HCT116 (cell line): ENCODE results near the gene TMSB4X. TPM values are rescaled to one million over a fixed set of nuclear protein-coding genes. Genes with fewer than 3 reads are reported as not detected.

Experiments used
- ATAC-seq: fragments of 200-7000 bp; cut with Tn5 transposase; 2 replicates; pipeline ENCODE4 v1.9.1; 2020; ENCODE audit warnings: mild to moderate bottlenecking, moderate library complexity
- BruUV-seq: library from RNA; stranded (reverse); fragments of 400-500 nt; replicated peaks from 2 replicates; lab custom pipeline; 2021; lab: Mats Ljungman, UMichigan
- CTCF ChIA-PET: fragments of 300-600 bp; sonication (Branson Sonifier 250); formaldehyde crosslinking; loops from one replicate; lab custom pipeline; 2021; ENCODE audit warnings: antibody characterized with exemption; lab: Charles Lee
- POLR2A ChIA-PET: fragments of 300-600, 350-600 bp; sonication (Branson Sonifier 250); formaldehyde crosslinking; loops from one replicate; lab custom pipeline; 2021; ENCODE audit warnings: antibody characterized with exemption; lab: Charles Lee
- RAD21 ChIA-PET, 2 experiments: fragments of 300-600 bp; sonication (Branson Sonifier 250); formaldehyde crosslinking; loops; one replicate each; lab custom pipeline; 2023; ENCODE audit warnings: low total read pairs in 2 of 2; ENCODE audit not compliant: uncharacterized antibody in 2 of 2, unreplicated experiment in 2 of 2, low non-redundant PET in 1 of 2; lab: Charles Lee
- DNase-seq: peaks from one replicate; pipeline ENCODE4 v3.0.0-alpha.2; 2010; ENCODE audit warnings: low read depth, low spot score
- H2AFZ ChIP-seq: fragments of 200-600 bp; shearing (Covaris generic), sonication (generic); 2 replicates; pipeline ENCODE4 v1.6.1; 2017; ENCODE audit warnings: low read depth, mixed run types, mixed read lengths, antibody characterized with exemption, low read length; ENCODE audit not compliant: poor library complexity, severe bottlenecking
- H3K27ac ChIP-seq: 2 replicates; pipeline ENCODE4 v1.5.1; 2012; ENCODE audit warnings: low read depth, low read length
- H3K27me3 ChIP-seq: fragments of 200-600 bp; sonication (generic); 2 replicates; pipeline ENCODE4 v1.6.1; 2016; ENCODE audit warnings: mixed run types, low read length, mixed read lengths; ENCODE audit not compliant: insufficient read depth
- H3K36me3 ChIP-seq, 2 experiments: fragments of 200-500 bp in 1 of 2; fragments of 200-600 bp in 1 of 2; sonication (Bioruptor generic) in 1 of 2; sonication (generic) in 1 of 2; 2 replicates each; pipeline versions ENCODE4 v1.5.1 to v1.6.1; 2014 to 2016; ENCODE audit warnings: low read length in 2 of 2, inconsistent platforms in 1 of 2, mixed read lengths in 1 of 2, mixed run types in 1 of 2; ENCODE audit not compliant: insufficient read depth in 2 of 2, control insufficient read depth in 1 of 2
- H3K4me1 ChIP-seq, 2 experiments: fragments of 200-600 bp in 1 of 2; sonication (generic) in 1 of 2; 2 replicates each; pipeline versions ENCODE4 v1.5.1 to v1.6.1; 2012 to 2017; ENCODE audit warnings: low read length in 2 of 2, inconsistent platforms in 1 of 2, mild to moderate bottlenecking in 1 of 2, mixed read lengths in 1 of 2, mixed run types in 1 of 2, moderate library complexity in 1 of 2; ENCODE audit not compliant: insufficient read depth in 2 of 2, control insufficient read depth in 1 of 2
- H3K4me2 ChIP-seq: fragments of 200-600 bp; sonication (generic); 2 replicates; pipeline ENCODE4 v1.6.1; 2017; ENCODE audit warnings: mixed run types, low read length, mixed read lengths
- H3K4me3 ChIP-seq, 2 experiments: fragments of 200-600 bp in 1 of 2; sonication (generic) in 1 of 2; replicated peaks in 1 of 2; 2 replicates each; pipeline ENCODE4 v1.5.1; 2011 to 2016; ENCODE audit warnings: low read length in 2 of 2, control low read depth in 1 of 2, low read depth in 1 of 2, mild to moderate bottlenecking in 1 of 2, mixed read lengths in 1 of 2, mixed run types in 1 of 2
- H3K79me2 ChIP-seq: fragments of 200-600 bp; sonication (generic); 2 replicates; pipeline ENCODE4 v1.6.1; 2017; ENCODE audit warnings: mild to moderate bottlenecking, mixed run types, low read length, moderate library complexity, mixed read lengths; ENCODE audit not compliant: insufficient read depth
- H3K9ac ChIP-seq: fragments of 200-600 bp; sonication (generic); 2 replicates; pipeline ENCODE4 v1.6.1; 2016; ENCODE audit warnings: low read length, mixed read lengths
- H3K9me2 ChIP-seq: fragments of 200-600 bp; sonication (generic), shearing (Covaris generic); 2 replicates; pipeline ENCODE4 v1.6.1; 2017; ENCODE audit warnings: mixed run types, mild to moderate bottlenecking, moderate library complexity; ENCODE audit not compliant: insufficient read depth
- H3K9me3 ChIP-seq, 2 experiments: fragments of 200-500 bp in 1 of 2; fragments of 200-600 bp in 1 of 2; sonication (Bioruptor generic) in 1 of 2; sonication (generic) in 1 of 2; 2 replicates each; pipeline ENCODE4 v1.6.1; 2014 to 2017; ENCODE audit warnings: low read length in 2 of 2, mixed read lengths in 2 of 2, inconsistent platforms in 1 of 2, low read depth in 1 of 2, mild to moderate bottlenecking in 1 of 2, mixed run types in 1 of 2, moderate library complexity in 1 of 2; ENCODE audit not compliant: control insufficient read depth in 1 of 2, insufficient read depth in 1 of 2
- H4K20me1 ChIP-seq: fragments of 200-600 bp; sonication (generic), shearing (Covaris generic); 2 replicates; pipeline ENCODE4 v1.6.1; 2017; ENCODE audit warnings: mixed run types, mild to moderate bottlenecking, moderate library complexity; ENCODE audit not compliant: insufficient read depth
- CBX3 ChIP-seq: IDR thresholded peaks from 2 replicates; pipeline ENCODE4 v1.6.1; 2012; ENCODE audit warnings: low read depth
- CTCF ChIP-seq, 3 experiments: fragments of 200-600 bp in 1 of 3; sonication (generic) in 1 of 3; IDR thresholded peaks in 2 of 3; conservative IDR thresholded peaks in 1 of 3; 2 replicates each; pipeline ENCODE4 v1.5.1; 2012 to 2017; ENCODE audit warnings: low read depth in 2 of 3, low read length in 2 of 3, antibody characterized with exemption in 1 of 3, borderline replicate concordance in 1 of 3, control low read depth in 1 of 3, mild to moderate bottlenecking in 1 of 3, mixed read lengths in 1 of 3, mixed run types in 1 of 3, moderate library complexity in 1 of 3; ENCODE audit not compliant: insufficient read depth in 1 of 3
- RAD21 ChIP-seq: IDR thresholded peaks from 2 replicates; pipeline ENCODE4 v1.6.1; 2012; ENCODE audit warnings: low read depth, mild to moderate bottlenecking
- YY1 ChIP-seq: IDR thresholded peaks from 2 replicates; pipeline ENCODE4 v1.6.1; 2011; ENCODE audit warnings: low read length, low read depth, moderate library complexity, mild to moderate bottlenecking; ENCODE audit not compliant: insufficient replicate concordance; ENCODE audit errors: extremely low read depth
- intact Hi-C: fragments of 100-400 bp; cut with micrococcal nuclease; formaldehyde crosslinking; loops from 2 replicates; pipeline ENCODE4 v1.10.0; 2022
- total RNA-seq: library from RNA; stranded (reverse); gene quantifications from one replicate; pipeline ENCODE4 v1.2.1, GENCODE V29; 2021; ENCODE audit not compliant: unreplicated experiment
- TF ChIP-seq, protein P1 (sequence below): IDR thresholded peaks from 2 replicates; pipeline ENCODE4 v1.6.1; 2012
- TF ChIP-seq, protein P2 (sequence below): IDR thresholded peaks from 2 replicates; pipeline ENCODE4 v1.6.1; 2012; ENCODE audit warnings: low read depth

Gene TMSB4X
- total RNA-seq, 1 experiment from 2014 or later: 407 TPM

- POLR2A ChIA-PET: no interaction called here
- CTCF ChIA-PET: no interaction called here
- peak overlapping the region; percentile 82 for H2AFZ ChIP-seq
- no peak overlapping the region for H3K9ac ChIP-seq
- RAD21 ChIA-PET: no interaction called here
- ATAC-seq: peak; percentile 92
- no peaks in the 10 kb centered on the region for H3K79me2 ChIP-seq
- DNase-seq: no peak
- intact Hi-C loops: loop anchor here (10.0 kb wide), 1 partner anchor 1084 kb away; no protein-coding TSS in a partner anchor
- H3K9me3 ChIP-seq: no peaks in the 10 kb centered on the region
- no peaks in the 10 kb centered on the region for H3K27me3 ChIP-seq
- BruUV-seq: TSS peak; percentile 43
- no peaks in the 10 kb centered on the region for H3K9me2 ChIP-seq
- H4K20me1 ChIP-seq: no peaks in the 10 kb centered on the region
- no peak overlapping the region for H3K4me2 ChIP-seq
- H3K4me3 ChIP-seq: no peak overlapping the region
- TF ChIP-seq CTCF (IDR thresholded peaks at IDR 0.05 in 2 of 3, conservative IDR thresholded peaks at IDR 0.05 in 1 of 3; ENCODE audit: borderline replicate concordance in 1 of 3, insufficient read depth in 1 of 3, low read depth in 2 of 3, low read length in 2 of 3) (peak; percentile 64 to 74 (median 69)), CBX3 (peak; percentile 74; the same call in 1 of the 2 replicates), RAD21 (peak; percentile 63), YY1 (peak; percentile 53)
- TF ChIP-seq, protein P1, sequence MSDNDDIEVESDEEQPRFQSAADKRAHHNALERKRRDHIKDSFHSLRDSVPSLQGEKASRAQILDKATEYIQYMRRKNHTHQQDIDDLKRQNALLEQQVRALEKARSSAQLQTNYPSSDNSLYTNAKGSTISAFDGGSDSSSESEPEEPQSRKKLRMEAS: no peak
- TF ChIP-seq, protein P2, sequence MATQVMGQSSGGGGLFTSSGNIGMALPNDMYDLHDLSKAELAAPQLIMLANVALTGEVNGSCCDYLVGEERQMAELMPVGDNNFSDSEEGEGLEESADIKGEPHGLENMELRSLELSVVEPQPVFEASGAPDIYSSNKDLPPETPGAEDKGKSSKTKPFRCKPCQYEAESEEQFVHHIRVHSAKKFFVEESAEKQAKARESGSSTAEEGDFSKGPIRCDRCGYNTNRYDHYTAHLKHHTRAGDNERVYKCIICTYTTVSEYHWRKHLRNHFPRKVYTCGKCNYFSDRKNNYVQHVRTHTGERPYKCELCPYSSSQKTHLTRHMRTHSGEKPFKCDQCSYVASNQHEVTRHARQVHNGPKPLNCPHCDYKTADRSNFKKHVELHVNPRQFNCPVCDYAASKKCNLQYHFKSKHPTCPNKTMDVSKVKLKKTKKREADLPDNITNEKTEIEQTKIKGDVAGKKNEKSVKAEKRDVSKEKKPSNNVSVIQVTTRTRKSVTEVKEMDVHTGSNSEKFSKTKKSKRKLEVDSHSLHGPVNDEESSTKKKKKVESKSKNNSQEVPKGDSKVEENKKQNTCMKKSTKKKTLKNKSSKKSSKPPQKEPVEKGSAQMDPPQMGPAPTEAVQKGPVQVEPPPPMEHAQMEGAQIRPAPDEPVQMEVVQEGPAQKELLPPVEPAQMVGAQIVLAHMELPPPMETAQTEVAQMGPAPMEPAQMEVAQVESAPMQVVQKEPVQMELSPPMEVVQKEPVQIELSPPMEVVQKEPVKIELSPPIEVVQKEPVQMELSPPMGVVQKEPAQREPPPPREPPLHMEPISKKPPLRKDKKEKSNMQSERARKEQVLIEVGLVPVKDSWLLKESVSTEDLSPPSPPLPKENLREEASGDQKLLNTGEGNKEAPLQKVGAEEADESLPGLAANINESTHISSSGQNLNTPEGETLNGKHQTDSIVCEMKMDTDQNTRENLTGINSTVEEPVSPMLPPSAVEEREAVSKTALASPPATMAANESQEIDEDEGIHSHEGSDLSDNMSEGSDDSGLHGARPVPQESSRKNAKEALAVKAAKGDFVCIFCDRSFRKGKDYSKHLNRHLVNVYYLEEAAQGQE: no peak
- no peaks in the 10 kb centered on the region for H3K36me3 ChIP-seq
- no peak overlapping the region for H3K27ac ChIP-seq
- peaks cover 15 to 17% of the 10 kb centered on the region in 2 experiments for H3K4me1 ChIP-seq
These were observed 23.9 kb upstream of the TMSB4X start for GRCh38 chrX:12950851-12951594.
